A549 (cell line): ENCODE measurements around the gene ZNF521.

Source experiments
- CEBPB ChIP-seq, 2 experiments: fragments of >200 bp in 1 of 2; sonication (Bioruptor Twin) in 1 of 2; formaldehyde crosslinking in 1 of 2; IDR thresholded peaks; 2 replicates each; pipeline ENCODE4 v1.6.1; 2012 to 2016
- CTCF ChIP-seq: fragments of >200 bp; sonication (Bioruptor Twin); formaldehyde crosslinking; IDR thresholded peaks from 3 replicates; pipeline ENCODE4 v1.5.1; 2016
- ESRRA ChIP-seq: fragments of 150-350 bp; IDR thresholded peaks from 2 replicates; pipeline ENCODE4 v1.6.1; 2014; ENCODE audit warnings: mild to moderate bottlenecking, low read length, borderline replicate concordance
- HOXA7 ChIP-seq: fragments of 250-450 bp; sonication (Bioruptor Pico); IDR thresholded peaks from 2 replicates; pipeline ENCODE4 v1.5.0; 2020; ENCODE audit warnings: mild to moderate bottlenecking, moderate library complexity
- JUNB ChIP-seq: fragments of >200 bp; sonication (Bioruptor Twin); formaldehyde crosslinking; IDR thresholded peaks from 2 replicates; pipeline ENCODE4 v1.6.1; 2016
- NFE2L2 ChIP-seq: fragments of 150-350 bp; conservative IDR thresholded peaks from 2 replicates; pipeline ENCODE4 v1.6.1; 2014; ENCODE audit warnings: low read length
- POLR2A ChIP-seq: IDR thresholded peaks from 2 replicates; pipeline ENCODE4 v1.6.1; 2012; ENCODE audit warnings: mild to moderate bottlenecking, low read length
- USF2 ChIP-seq: fragments of 450-650 bp; IDR thresholded peaks from 2 replicates; pipeline ENCODE4 v1.6.1; 2014; ENCODE audit warnings: antibody characterized with exemption

GRCh38 chr18:25225151-25225550 is 126.8 kb downstream of the ZNF521 start:
- TF ChIP-seq USF2 (no peak), ESRRA (no peak), CTCF (no peak), CEBPB (IDR thresholded peaks at IDR 0.05) (no peak), JUNB (no peak), HOXA7 (CRISPR knock-in tag) (no peak), NFE2L2 (no peak), POLR2A (no peak)
